Fibroblast of lung (primary cell): Measurements from ENCODE around the gene ZNHIT1.
"Not testable (repeated sequence)": the region's sequence is repeated elsewhere in the genome, so short reads cannot be mapped to it uniquely, and the experiment has no call there.

Experiments
- EZH2 ChIP-seq: IDR thresholded peaks from 2 replicates; pipeline ENCODE4 v1.5.1; 2012; ENCODE audit warnings: low read length, control low read depth, mild to moderate bottlenecking; ENCODE audit errors: missing control alignments
- TF ChIP-seq, protein P1 (sequence below), 2 donors: IDR thresholded peaks in 1 of 2; conservative IDR thresholded peaks in 1 of 2; 1 replicate in 1 of 2; 2 replicates in 1 of 2; pipeline ENCODE4 v1.5.1; 2011 to 2012; ENCODE audit warnings: low read length in 2 of 2, control low read depth in 1 of 2, inconsistent platforms in 1 of 2, low read depth in 1 of 2, mild to moderate bottlenecking in 1 of 2

DNA sequence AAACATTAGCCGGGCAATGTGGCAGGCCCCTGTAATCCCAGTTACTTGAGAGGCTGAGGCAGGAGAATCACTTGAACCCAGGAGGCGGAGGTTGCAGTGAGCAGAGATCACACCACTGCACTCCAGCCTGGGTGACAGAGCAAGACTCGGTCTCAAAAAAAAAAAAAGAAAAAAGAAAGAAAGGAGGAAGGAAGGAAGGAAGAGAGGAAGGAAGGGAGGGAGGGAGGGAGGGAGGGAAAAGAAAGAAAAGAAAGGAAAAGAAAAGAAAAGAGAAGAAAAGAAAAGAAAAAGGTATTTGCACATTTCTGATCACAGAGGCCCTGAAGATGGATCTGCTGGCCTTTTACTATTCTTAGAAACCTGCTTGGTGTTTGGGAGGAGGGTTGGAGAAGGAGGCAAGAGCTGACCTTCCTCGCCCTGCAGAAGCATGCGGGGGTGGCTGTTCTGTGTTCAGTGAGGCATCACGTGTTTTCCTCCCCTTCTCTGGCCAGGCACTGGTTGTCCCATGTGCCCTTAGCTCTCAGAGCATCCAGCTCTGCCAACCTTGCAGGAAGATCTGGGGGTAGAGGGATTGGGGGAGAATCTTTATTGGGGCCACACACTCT lies 46.2 kb downstream of the ZNHIT1 start:
- TF ChIP-seq EZH2 = not testable (repeated sequence)
- TF ChIP-seq, protein P1, sequence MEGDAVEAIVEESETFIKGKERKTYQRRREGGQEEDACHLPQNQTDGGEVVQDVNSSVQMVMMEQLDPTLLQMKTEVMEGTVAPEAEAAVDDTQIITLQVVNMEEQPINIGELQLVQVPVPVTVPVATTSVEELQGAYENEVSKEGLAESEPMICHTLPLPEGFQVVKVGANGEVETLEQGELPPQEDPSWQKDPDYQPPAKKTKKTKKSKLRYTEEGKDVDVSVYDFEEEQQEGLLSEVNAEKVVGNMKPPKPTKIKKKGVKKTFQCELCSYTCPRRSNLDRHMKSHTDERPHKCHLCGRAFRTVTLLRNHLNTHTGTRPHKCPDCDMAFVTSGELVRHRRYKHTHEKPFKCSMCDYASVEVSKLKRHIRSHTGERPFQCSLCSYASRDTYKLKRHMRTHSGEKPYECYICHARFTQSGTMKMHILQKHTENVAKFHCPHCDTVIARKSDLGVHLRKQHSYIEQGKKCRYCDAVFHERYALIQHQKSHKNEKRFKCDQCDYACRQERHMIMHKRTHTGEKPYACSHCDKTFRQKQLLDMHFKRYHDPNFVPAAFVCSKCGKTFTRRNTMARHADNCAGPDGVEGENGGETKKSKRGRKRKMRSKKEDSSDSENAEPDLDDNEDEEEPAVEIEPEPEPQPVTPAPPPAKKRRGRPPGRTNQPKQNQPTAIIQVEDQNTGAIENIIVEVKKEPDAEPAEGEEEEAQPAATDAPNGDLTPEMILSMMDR (conservative IDR thresholded peaks at IDR 0.05 in 1 of 2, IDR thresholded peaks at IDR 0.05 in 1 of 2; ENCODE audit: low read depth in 1 of 2, low read length in 2 of 2) = not testable (repeated sequence)
